Stimulated activated CD4-positive, alpha-beta T cell treated with anti-CD3 and anti-CD28 coated beads, Interleukin-12 subunit alpha, Interleukin-12 subunit beta, amount 100 ng/mL, for 4 hours (primary cell): ENCODE measurements around the gene SLC36A1.
"Not testable (repeated sequence)": the region's sequence is repeated elsewhere in the genome, so short reads cannot be mapped to it uniquely, and the experiment has no call there.

Experiments used
- DNase-seq: peaks from one replicate; pipeline ENCODE4 v3.0.0-alpha.2; 2020

The SLC36A1 gene

GRCh38 chr5:151491062-151491461, 43.7 kb downstream of the SLC36A1 start:
- no peak for DNase-seq

- DNase-seq, result no peak
Observed at GRCh38 chr5:151492729-151493128, 45.3 kb downstream of the SLC36A1 start.

GRCh38 chr5:151493665-151494064, 46.3 kb downstream of the SLC36A1 start:
- DNase-seq, result no peak

- DNase-seq, result no peak
Observed at GRCh38 chr5:151495320-151495719, 47.9 kb downstream of the SLC36A1 start.

- no peak for DNase-seq
Observed at GRCh38 chr5:151496041-151496484, 48.7 kb downstream of the SLC36A1 start.

GRCh38 chr5:151497391-151498002, 50.1 kb downstream of the SLC36A1 start:
- no peak for DNase-seq

- no peak for DNase-seq
Observed at GRCh38 chr5:151498395-151499155, 51.2 kb downstream of the SLC36A1 start.

GRCh38 chr5:151499501-151500035, 52.2 kb downstream of the SLC36A1 start:
- no peak for DNase-seq

- no peak for DNase-seq
Observed at GRCh38 chr5:151504006-151504405, 56.6 kb downstream of the SLC36A1 start.

- not testable (repeated sequence) for DNase-seq
Observed at GRCh38 chr5:151508308-151508707, 60.9 kb downstream of the SLC36A1 start.

- no peak for DNase-seq
Observed at GRCh38 chr5:151509231-151509630, 61.8 kb downstream of the SLC36A1 start.

GRCh38 chr5:151509836-151510235, 62.4 kb downstream of the SLC36A1 start:
- DNase-seq, result no peak

GRCh38 chr5:151517122-151517920, 69.9 kb downstream of the SLC36A1 start:
- no peak for DNase-seq

GRCh38 chr5:151520294-151520693, 72.9 kb downstream of the SLC36A1 start:
- no peak for DNase-seq

- no peak for DNase-seq
Observed at GRCh38 chr5:151522226-151522625, 74.8 kb downstream of the SLC36A1 start.

GRCh38 chr5:151523335-151523734, 75.9 kb downstream of the SLC36A1 start:
- peak; percentile 17 for DNase-seq

GRCh38 chr5:151528153-151528552, 80.8 kb downstream of the SLC36A1 start:
- DNase-seq, result no peak

- DNase-seq, result no peak
Observed at GRCh38 chr5:151528996-151529395, 81.6 kb downstream of the SLC36A1 start.

GRCh38 chr5:151531581-151531980, 84.2 kb downstream of the SLC36A1 start:
- no peak for DNase-seq

GRCh38 chr5:151532416-151532815, 85.0 kb downstream of the SLC36A1 start:
- no peak for DNase-seq

- no peak for DNase-seq
Observed at GRCh38 chr5:151534350-151534749, 86.9 kb downstream of the SLC36A1 start.

- DNase-seq, result no peak
Observed at GRCh38 chr5:151537044-151537443, 89.6 kb downstream of the SLC36A1 start.

GRCh38 chr5:151541571-151541970, 94.2 kb downstream of the SLC36A1 start:
- no peak for DNase-seq
